Skeletal muscle tissue (tissue), 4 donors: ENCODE data around the gene PLCB2. TPM values are rescaled to one million over a fixed set of nuclear protein-coding genes. Genes with fewer than 3 reads are reported as not detected.

Source experiments
- H3K27ac ChIP-seq: one replicate; pipeline ENCODE4 v1.7.0; 2013; ENCODE audit warnings: mild to moderate bottlenecking, low read depth, low read length, inconsistent platforms
- H3K27me3 ChIP-seq, 3 donors: one replicate each; pipeline ENCODE4 v1.7.0; 2013; ENCODE audit warnings: low read length in 3 of 3; ENCODE audit not compliant: control insufficient read depth in 3 of 3, insufficient read depth in 3 of 3
- H3K36me3 ChIP-seq, 3 donors: one replicate each; pipeline ENCODE4 v1.7.0; 2013; ENCODE audit warnings: low read length in 3 of 3; ENCODE audit not compliant: control insufficient read depth in 3 of 3, insufficient read depth in 3 of 3
- H3K4me1 ChIP-seq, 3 donors: one replicate each; pipeline ENCODE4 v1.7.0; 2013; ENCODE audit warnings: low read length in 3 of 3, mild to moderate bottlenecking in 3 of 3; ENCODE audit not compliant: control insufficient read depth in 3 of 3, insufficient read depth in 3 of 3
- H3K4me3 ChIP-seq, 3 donors: one replicate each; pipeline ENCODE4 v1.7.0; 2013; ENCODE audit warnings: low read length in 3 of 3
- H3K9ac ChIP-seq, 3 donors: one replicate each; pipeline ENCODE4 v1.7.0; 2013; ENCODE audit warnings: low read length in 3 of 3, mild to moderate bottlenecking in 3 of 3, moderate library complexity in 2 of 3, low read depth in 1 of 3
- H3K9me3 ChIP-seq, 3 donors: one replicate each; pipeline ENCODE4 v1.7.0; 2013; ENCODE audit warnings: low read length in 3 of 3; ENCODE audit not compliant: control insufficient read depth in 3 of 3
- total RNA-seq: library from RNA; depleted of rRNA; stranded (reverse); fragments of >200 nt; gene quantifications from one replicate; pipeline ENCODE4 v1.2.3, GENCODE V29; 2014
- donor health status: Osteomylitis.

Gene PLCB2
- total RNA-seq, 1 donor from 2014 or later = 3.7 TPM

DNA sequence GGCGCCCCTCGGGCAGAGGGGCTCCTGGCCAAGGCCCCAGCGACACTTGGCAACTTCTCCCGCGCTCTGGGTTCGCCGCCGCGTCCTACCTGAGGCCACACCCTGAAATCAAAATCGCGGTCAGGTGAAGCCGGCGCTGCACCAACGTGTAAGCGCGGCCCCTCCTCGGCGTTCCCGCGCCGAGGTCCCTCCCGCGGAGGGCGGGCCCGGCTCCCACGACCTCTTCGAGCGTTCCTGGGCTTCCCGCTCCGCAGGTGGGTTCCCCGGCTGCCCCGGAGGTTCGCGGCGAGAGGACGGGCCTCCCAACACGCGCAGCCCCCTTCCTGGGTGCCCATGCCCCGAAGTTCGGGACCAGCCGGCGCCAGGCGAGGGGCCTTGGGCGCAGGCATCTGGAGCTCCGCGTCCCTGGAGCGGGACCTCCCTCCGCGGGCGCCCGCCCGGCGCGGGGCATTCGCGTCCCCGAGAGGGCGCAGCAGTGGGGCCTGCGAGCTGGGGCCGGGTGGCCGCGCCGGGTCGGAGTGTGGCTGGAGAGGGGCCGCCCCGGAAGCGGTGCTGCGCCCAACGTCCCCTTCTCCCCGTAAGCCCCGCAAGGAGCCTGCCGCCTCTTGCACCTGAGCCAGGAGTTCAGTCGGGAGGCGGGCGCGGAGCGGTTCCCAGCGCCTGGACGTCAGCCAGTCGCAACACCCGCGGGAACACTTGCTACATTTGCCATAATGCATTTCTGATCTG is 55.1 kb downstream of the PLCB2 start:
- H3K4me1 ChIP-seq = peaks cover 18 to 36% (median 24%) of the 10 kb centered on the region in 3 donors
- H3K27me3 ChIP-seq = peaks cover 0 to 11% (median 7%) of the 10 kb centered on the region in 3 donors
- H3K9me3 ChIP-seq = no peaks in the 10 kb centered on the region
- H3K9ac ChIP-seq = peak overlapping the region; percentile 60 to 82 (median 65)
- no peak overlapping the region for H3K27ac ChIP-seq
- peaks cover 0 to 2% (median 0%) of the 10 kb centered on the region in 3 donors for H3K36me3 ChIP-seq
- H3K4me3 ChIP-seq = peak overlapping the region; percentile 71 to 80 (median 75)

DNA sequence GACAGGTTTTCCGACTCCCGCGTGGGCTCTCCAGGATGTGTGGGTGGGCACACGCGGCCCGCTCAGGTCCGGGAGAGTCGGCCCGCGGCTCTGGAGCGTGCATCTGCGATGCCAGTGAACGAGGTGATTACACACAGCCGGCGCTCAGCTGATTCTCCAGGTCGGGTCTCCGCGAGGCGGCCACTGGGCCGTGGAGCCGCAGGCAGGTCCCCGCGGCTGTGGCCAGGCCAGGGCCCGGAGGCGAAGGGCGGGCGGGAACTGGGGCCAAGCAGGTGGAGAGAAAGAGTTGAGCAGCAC is 55.6 kb downstream of the PLCB2 start:
- Histone ChIP-seq H3K36me3 (peaks cover 0 to under 1% (median 0%) of the 10 kb centered on the region in 3 donors), H3K4me1 (peaks cover 18 to 36% (median 24%) of the 10 kb centered on the region in 3 donors), H3K27ac (no peak overlapping the region), H3K4me3 (no peak overlapping the region), H3K27me3 (peaks cover 0 to 11% (median 7%) of the 10 kb centered on the region in 3 donors), H3K9me3 (no peaks in the 10 kb centered on the region), H3K9ac (peak overlapping the region in 1 of 3 donors; percentile 82)

DNA sequence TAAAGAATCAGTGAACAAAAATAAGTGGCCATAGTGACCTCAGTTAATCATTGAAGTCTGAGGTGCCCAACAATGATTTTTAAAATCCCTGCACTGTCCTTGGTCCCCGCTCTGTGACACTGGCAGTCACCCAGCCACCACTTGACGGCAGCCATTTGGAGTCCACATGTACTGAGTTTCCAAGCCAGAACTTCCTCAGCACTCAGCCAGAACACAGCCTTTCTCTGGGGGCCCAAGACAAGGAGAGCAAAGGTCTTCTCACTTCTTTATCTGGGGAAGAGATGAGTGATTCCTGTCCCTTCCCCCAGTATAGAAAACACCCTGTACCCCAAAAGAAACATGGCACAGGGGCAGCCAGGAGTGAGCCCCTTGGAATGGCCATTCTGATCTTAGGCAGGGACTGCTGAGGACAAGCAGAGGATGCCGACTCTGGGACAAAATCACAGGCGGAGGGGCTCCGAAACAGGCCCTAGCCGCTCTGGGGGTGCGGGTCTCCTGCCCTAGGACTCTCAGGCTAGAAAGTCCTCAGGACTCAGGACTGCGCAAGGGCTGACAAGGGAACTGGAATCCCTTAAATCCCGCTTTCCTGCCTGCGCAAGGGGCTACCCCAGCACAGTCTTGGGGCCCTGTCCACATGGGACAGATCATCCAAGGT is 56.1 kb downstream of the PLCB2 start:
- Histone ChIP-seq H3K27ac (no peak overlapping the region), H3K9me3 (no peaks in the 10 kb centered on the region), H3K27me3 (peaks cover 0 to 11% (median 7%) of the 10 kb centered on the region in 3 donors), H3K4me1 (peaks cover 18 to 36% (median 24%) of the 10 kb centered on the region in 3 donors), H3K9ac (no peak overlapping the region), H3K4me3 (no peak overlapping the region), H3K36me3 (no peaks in the 10 kb centered on the region)

DNA sequence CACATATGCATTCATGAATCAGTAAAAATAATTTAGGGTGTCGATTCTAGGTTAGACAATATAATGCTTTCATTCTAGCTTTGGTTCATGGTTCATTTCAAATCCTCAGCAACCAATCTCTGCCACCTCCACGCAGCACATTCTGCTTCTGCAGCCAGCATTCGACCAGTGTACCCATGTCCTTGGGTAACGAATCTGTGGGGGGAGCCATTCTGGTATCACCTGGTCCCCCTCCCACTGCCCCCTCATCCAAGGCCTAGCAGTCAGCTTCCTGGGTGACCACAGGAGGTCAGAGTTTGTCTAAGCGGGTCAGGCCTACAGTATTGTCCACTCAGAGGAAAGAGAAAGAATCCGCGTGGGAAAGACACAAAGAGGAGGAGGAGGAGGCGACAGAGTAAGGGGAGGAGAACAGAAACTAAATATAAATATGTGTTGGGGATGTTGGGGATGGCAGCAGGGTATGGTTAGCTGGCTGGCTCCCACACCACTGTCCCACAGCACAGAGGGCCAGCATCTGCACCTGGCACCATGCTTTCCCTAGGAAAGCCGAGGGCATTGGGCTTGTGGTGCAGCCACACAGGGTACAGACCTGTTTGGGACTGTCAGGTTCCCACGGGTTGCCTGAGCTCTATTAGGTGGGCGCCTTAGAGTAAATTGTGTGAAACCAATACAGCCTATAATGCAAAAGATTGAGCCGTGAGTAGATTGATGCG is 56.8 kb downstream of the PLCB2 start:
- H3K9ac ChIP-seq = no peak overlapping the region
- H3K27ac ChIP-seq = no peak overlapping the region
- H3K36me3 ChIP-seq = no peaks in the 10 kb centered on the region
- H3K27me3 ChIP-seq = peaks cover 0 to 11% (median 7%) of the 10 kb centered on the region in 3 donors
- no peaks in the 10 kb centered on the region for H3K9me3 ChIP-seq
- H3K4me3 ChIP-seq = no peak overlapping the region
- peaks cover 18 to 36% (median 24%) of the 10 kb centered on the region in 3 donors for H3K4me1 ChIP-seq

DNA sequence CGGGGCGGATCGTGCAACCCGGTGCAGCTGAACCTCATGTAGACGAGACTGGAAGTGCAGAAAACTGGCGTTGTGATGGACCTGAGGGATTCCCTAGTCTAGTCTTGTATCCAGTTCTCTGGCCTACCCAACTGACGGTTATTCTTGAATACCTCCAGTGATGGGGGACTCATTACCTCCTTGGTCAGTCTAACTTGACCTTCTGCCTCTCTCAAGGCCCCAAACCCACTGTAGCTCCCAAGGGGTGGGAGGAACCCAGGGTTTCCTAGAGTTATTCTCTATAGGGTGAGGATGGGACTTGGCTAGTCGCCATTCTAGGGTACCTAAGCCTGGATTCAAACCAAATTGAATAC is 57.5 kb downstream of the PLCB2 start:
- Histone ChIP-seq H3K4me1 (peaks cover 18 to 36% (median 24%) of the 10 kb centered on the region in 3 donors), H3K36me3 (no peaks in the 10 kb centered on the region), H3K27ac (no peak overlapping the region), H3K9ac (no peak overlapping the region), H3K27me3 (peaks cover 0 to 11% (median 7%) of the 10 kb centered on the region in 3 donors), H3K9me3 (no peaks in the 10 kb centered on the region), H3K4me3 (no peak overlapping the region)

DNA sequence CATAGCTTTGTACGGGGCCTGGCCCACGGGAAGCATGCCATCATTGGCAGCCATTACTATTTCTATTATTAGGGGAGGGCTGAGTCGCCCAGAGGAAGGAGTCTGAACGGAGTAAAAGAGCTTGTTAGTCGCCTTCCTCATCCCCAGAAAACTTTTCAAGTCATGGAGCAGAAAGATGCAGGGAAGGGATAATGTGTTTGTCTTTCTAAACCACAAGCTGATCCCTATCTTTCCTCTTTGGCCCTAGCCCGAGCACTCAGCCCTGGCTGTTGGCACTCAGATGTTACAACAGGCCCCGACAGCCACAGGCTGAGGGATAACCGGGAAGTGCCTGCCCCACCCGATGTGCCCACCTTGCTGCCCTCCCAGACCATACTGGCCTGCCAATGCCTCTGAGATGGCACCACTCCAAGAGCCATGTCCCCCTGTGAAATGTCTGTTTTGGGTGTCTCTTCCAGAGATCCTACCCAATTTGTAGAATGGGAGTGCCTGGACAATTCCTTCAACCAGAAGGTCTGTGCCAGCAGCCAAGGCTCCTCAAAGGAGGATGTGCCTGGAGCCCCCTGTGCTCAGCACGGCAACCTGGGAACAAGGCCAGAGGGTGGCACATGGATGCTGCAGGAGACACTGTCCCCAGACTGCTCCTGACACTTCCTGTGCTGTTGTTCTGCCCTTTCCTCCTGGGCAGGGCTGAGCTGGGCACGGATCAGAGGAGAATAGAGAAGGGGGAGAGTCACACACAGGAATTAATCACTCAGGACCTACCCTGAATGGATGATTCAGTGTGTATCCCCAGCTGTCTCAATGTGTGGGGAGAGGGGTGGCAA is 58.0 kb downstream of the PLCB2 start:
- H3K4me1 ChIP-seq = peaks cover 13 to 32% (median 22%) of the 10 kb centered on the region in 3 donors
- peaks cover 0 to 11% (median 4%) of the 10 kb centered on the region in 3 donors for H3K27me3 ChIP-seq
- no peak overlapping the region for H3K4me3 ChIP-seq
- no peak overlapping the region for H3K27ac ChIP-seq
- peak overlapping the region in 2 of 3 donors; percentile 6 to 10 for H3K9ac ChIP-seq
- no peaks in the 10 kb centered on the region for H3K9me3 ChIP-seq
- H3K36me3 ChIP-seq = no peaks in the 10 kb centered on the region

DNA sequence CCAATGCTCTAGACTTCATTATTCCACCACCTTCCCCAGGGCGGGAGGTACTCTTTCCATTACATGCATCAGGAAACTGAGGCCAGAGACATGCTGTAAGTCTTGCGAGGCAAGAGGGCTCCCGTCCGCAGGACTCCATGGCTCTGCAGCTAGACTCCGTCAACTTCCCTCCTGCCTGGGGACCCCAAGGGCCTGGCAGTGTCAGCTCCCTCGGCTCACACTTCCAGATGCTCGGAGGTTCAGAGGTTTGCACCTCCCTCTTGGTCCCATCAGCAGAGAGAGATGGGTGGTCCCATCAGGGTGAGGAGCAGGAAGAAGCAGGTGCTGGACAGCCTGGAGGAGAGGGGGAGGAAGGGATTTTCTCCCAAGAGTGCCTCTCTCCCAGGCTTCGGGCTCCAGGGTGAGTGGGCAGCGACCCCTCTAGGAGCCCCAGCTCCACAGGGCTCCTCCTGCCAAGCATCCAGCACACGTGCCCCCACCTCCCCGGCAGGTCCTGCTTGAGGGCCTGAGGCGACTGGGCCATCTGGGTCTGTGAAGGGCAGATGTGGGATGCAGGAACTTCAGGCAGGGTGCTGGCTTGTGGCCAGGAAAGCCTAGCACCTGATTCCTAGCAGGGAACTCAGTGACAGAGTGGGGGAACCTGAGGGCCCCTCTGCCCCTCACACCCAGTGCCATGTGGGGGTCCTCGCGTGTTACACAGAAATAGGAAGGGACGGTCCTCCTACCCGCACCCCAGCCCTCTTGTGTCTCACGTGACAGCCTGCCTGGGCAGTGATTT is 59.5 kb downstream of the PLCB2 start:
- Histone ChIP-seq H3K4me1 (peaks cover 8 to 25% (median 17%) of the 10 kb centered on the region in 3 donors), H3K9me3 (no peaks in the 10 kb centered on the region), H3K9ac (no peak overlapping the region), H3K4me3 (no peak overlapping the region), H3K27ac (no peak overlapping the region), H3K36me3 (no peaks in the 10 kb centered on the region), H3K27me3 (peaks cover 0 to 4% (median 3%) of the 10 kb centered on the region in 3 donors)

DNA sequence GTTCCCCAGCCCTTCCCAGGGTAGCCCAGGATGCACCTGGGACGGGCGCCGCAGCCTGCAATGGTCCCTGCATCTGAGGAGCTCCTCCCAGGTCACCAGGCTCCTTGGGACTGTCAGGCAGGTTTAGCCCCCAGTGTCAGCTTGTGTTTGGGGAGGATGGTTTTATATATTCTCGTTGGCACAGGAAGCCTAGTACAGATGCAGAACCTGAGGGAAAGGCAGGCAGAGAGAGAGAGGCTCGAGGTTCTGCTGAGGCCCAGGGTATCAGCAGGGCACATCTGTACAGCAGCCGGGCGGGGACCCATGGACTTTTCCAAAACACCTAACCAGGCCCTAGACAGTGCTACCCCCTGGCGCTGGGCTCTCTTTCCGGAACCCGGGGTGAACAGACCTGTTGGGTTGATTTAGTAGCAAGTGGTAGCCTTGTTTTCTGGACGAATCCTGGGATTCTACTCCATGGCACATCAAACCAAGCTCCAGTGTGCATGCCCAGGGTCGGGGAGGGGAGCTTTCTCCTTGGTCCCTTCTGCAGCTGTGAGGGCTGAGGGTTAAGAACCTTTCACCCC is 60.2 kb downstream of the PLCB2 start:
- Histone ChIP-seq H3K9ac (no peak overlapping the region), H3K27me3 (no peaks in the 10 kb centered on the region), H3K4me3 (no peak overlapping the region), H3K9me3 (no peaks in the 10 kb centered on the region), H3K27ac (no peak overlapping the region), H3K4me1 (peaks cover 5 to 18% (median 10%) of the 10 kb centered on the region in 3 donors), H3K36me3 (no peaks in the 10 kb centered on the region)
